Measurements from ENCODE around the gene SIAH3.
A peak's percentile ranks its signal among the peaks of the same experiment; 100 is the strongest.

The SIAH3 gene

GRCh38 chr13:45732916-45733315 is 118.6 kb downstream of the SIAH3 start:
- H3K9me2 ChIP-seq (ENCODE audit: low read depth, low read length) = no peaks in the 10 kb centered on the region
- H3K4me2 ChIP-seq (ENCODE audit: low read length) = no peak overlapping the region
- no peaks in the 10 kb centered on the region for H3K36me3 ChIP-seq (ENCODE audit: insufficient read depth, low read length)
- no peak overlapping the region for H2AFZ ChIP-seq (ENCODE audit: low read length)
- H4K20me1 ChIP-seq (ENCODE audit: insufficient read depth, low read length) = no peaks in the 10 kb centered on the region
- no peak overlapping the region for H3K4me3 ChIP-seq (ENCODE audit: low read depth, low read length, poor library complexity, severe bottlenecking)
- H3K9me3 ChIP-seq (ENCODE audit: low read length) = no peaks in the 10 kb centered on the region
- no peaks in the 10 kb centered on the region for H3K27me3 ChIP-seq (ENCODE audit: insufficient read depth, low read length)
- no peak for TF ChIP-seq EZH2 (IDR thresholded peaks at IDR 0.05; ENCODE audit: borderline replicate concordance, low read length)
- TF ChIP-seq CTCF (IDR thresholded peaks at IDR 0.05; ENCODE audit: low read length) = no peak
- no peaks in the 10 kb centered on the region for H3K79me2 ChIP-seq (ENCODE audit: insufficient read depth, low read length)
- H3K27ac ChIP-seq (ENCODE audit: low read depth, low read length, poor library complexity, severe bottlenecking) = no peak overlapping the region
- no peaks in the 10 kb centered on the region for H3K4me1 ChIP-seq (ENCODE audit: insufficient read depth, low read length, severe bottlenecking)
- H3F3A ChIP-seq (ENCODE audit: insufficient read depth, low read length) = no peaks in the 10 kb centered on the region
- H3K9ac ChIP-seq (ENCODE audit: low read length) = no peak overlapping the region

GRCh38 chr13:45731455-45731854 is 120.1 kb downstream of the SIAH3 start:
- no peak overlapping the region for H2AFZ ChIP-seq (ENCODE audit: low read length)
- no peaks in the 10 kb centered on the region for H3K36me3 ChIP-seq (ENCODE audit: insufficient read depth, low read length)
- no peaks in the 10 kb centered on the region for H3K27me3 ChIP-seq (ENCODE audit: insufficient read depth, low read length)
- no peaks in the 10 kb centered on the region for H3F3A ChIP-seq (ENCODE audit: insufficient read depth, low read length)
- no peak overlapping the region for H3K4me2 ChIP-seq (ENCODE audit: low read length)
- H3K9me3 ChIP-seq (ENCODE audit: low read length) = no peaks in the 10 kb centered on the region
- H3K79me2 ChIP-seq (ENCODE audit: insufficient read depth, low read length) = no peaks in the 10 kb centered on the region
- no peaks in the 10 kb centered on the region for H3K9me2 ChIP-seq (ENCODE audit: low read depth, low read length)
- no peak overlapping the region for H3K4me3 ChIP-seq (ENCODE audit: low read depth, low read length, poor library complexity, severe bottlenecking)
- H3K27ac ChIP-seq (ENCODE audit: low read depth, low read length, poor library complexity, severe bottlenecking) = no peak overlapping the region
- no peaks in the 10 kb centered on the region for H3K4me1 ChIP-seq (ENCODE audit: insufficient read depth, low read length, severe bottlenecking)
- H3K9ac ChIP-seq (ENCODE audit: low read length) = no peak overlapping the region
- no peak for TF ChIP-seq EZH2 (IDR thresholded peaks at IDR 0.05; ENCODE audit: borderline replicate concordance, low read length)
- no peak for TF ChIP-seq CTCF (IDR thresholded peaks at IDR 0.05; ENCODE audit: low read length)
- no peaks in the 10 kb centered on the region for H4K20me1 ChIP-seq (ENCODE audit: insufficient read depth, low read length)

- Histone ChIP-seq H3K9me3 (ENCODE audit: low read length) (no peaks in the 10 kb centered on the region), H3K27ac (ENCODE audit: low read depth, low read length, poor library complexity, severe bottlenecking) (no peak overlapping the region), H3K9me2 (ENCODE audit: low read depth, low read length) (no peaks in the 10 kb centered on the region), H4K20me1 (ENCODE audit: insufficient read depth, low read length) (no peaks in the 10 kb centered on the region), H3K36me3 (ENCODE audit: insufficient read depth, low read length) (no peaks in the 10 kb centered on the region), H3K79me2 (ENCODE audit: insufficient read depth, low read length) (no peaks in the 10 kb centered on the region), H3K9ac (ENCODE audit: low read length) (no peak overlapping the region), H3K27me3 (ENCODE audit: insufficient read depth, low read length) (no peaks in the 10 kb centered on the region), H3K4me2 (ENCODE audit: low read length) (no peak overlapping the region), H3F3A (ENCODE audit: insufficient read depth, low read length) (no peaks in the 10 kb centered on the region), H2AFZ (ENCODE audit: low read length) (no peak overlapping the region), H3K4me3 (ENCODE audit: low read depth, low read length, poor library complexity, severe bottlenecking) (no peak overlapping the region), H3K4me1 (ENCODE audit: insufficient read depth, low read length, severe bottlenecking) (no peaks in the 10 kb centered on the region)
- TF ChIP-seq CTCF (IDR thresholded peaks at IDR 0.05; ENCODE audit: low read length) (peak; percentile 60), EZH2 (IDR thresholded peaks at IDR 0.05; ENCODE audit: borderline replicate concordance, low read length) (no peak)
Measured at GRCh38 chr13:45728759-45729158, 122.8 kb downstream of the SIAH3 start.
